Neutrophil (primary cell): Measurements from ENCODE around the gene ITPKB.

Experiments
- H3K27ac ChIP-seq: fragments of 200-600 bp; sonication (generic); 2 replicates; pipeline ENCODE4 v1.5.1; 2016; ENCODE audit warnings: mild to moderate bottlenecking, moderate library complexity
- H3K27me3 ChIP-seq: fragments of 200-600 bp; sonication (generic); 2 replicates; pipeline ENCODE4 v1.6.0; 2016; ENCODE audit warnings: mild to moderate bottlenecking
- H3K36me3 ChIP-seq: fragments of 200-600 bp; sonication (generic); 2 replicates; pipeline ENCODE4 v1.5.1; 2017
- H3K4me1 ChIP-seq, 2 experiments: fragments of 200-600 bp in 1 of 2; sonication (generic) in 1 of 2; 1 replicate in 1 of 2; 2 replicates in 1 of 2; pipeline versions ENCODE4 v1.5.1 to v1.6.1; 2013 to 2016; ENCODE audit warnings: low read depth in 1 of 2, low read length in 1 of 2, mild to moderate bottlenecking in 1 of 2, moderate library complexity in 1 of 2; ENCODE audit not compliant: control insufficient read depth in 1 of 2, insufficient read depth in 1 of 2
- H3K4me3 ChIP-seq, 2 experiments: fragments of 200-600 bp in 1 of 2; sonication (generic) in 1 of 2; 1 replicate in 1 of 2; 2 replicates in 1 of 2; pipeline ENCODE4 v1.5.1; 2013 to 2016; ENCODE audit warnings: low read depth in 1 of 2, low read length in 1 of 2, mild to moderate bottlenecking in 1 of 2, moderate library complexity in 1 of 2
- H3K9me3 ChIP-seq: fragments of 200-600 bp; sonication (generic); 2 replicates; pipeline ENCODE4 v1.5.1; 2016
- CTCF ChIP-seq: fragments of 200-600 bp; sonication (generic); IDR thresholded peaks from 2 replicates; pipeline ENCODE4 v1.5.1; 2016; ENCODE audit warnings: antibody characterized with exemption

The ITPKB gene

GRCh38 chr1:226763905-226764264 lies 24.8 kb upstream of the ITPKB start:
- H3K27me3 ChIP-seq: peaks cover 38% of the 10 kb centered on the region
- no peaks in the 10 kb centered on the region for H3K36me3 ChIP-seq
- no peak overlapping the region for H3K4me3 ChIP-seq
- no peaks in the 10 kb centered on the region for H3K9me3 ChIP-seq
- no peak for TF ChIP-seq CTCF
- no peak overlapping the region for H3K27ac ChIP-seq
- no peaks in the 10 kb centered on the region for H3K4me1 ChIP-seq

GRCh38 chr1:226762988-226763904 lies 24.2 kb upstream of the ITPKB start:
- no peak overlapping the region for H3K27ac ChIP-seq
- no peak for TF ChIP-seq CTCF
- no peaks in the 10 kb centered on the region for H3K36me3 ChIP-seq
- H3K27me3 ChIP-seq: peaks cover 38% of the 10 kb centered on the region
- H3K4me1 ChIP-seq: no peaks in the 10 kb centered on the region
- no peaks in the 10 kb centered on the region for H3K9me3 ChIP-seq
- H3K4me3 ChIP-seq: no peak overlapping the region

- H3K27ac ChIP-seq: no peak overlapping the region
- no peaks in the 10 kb centered on the region for H3K9me3 ChIP-seq
- peaks cover 36% of the 10 kb centered on the region for H3K27me3 ChIP-seq
- H3K36me3 ChIP-seq: no peaks in the 10 kb centered on the region
- H3K4me3 ChIP-seq: no peak overlapping the region
- H3K4me1 ChIP-seq: no peaks in the 10 kb centered on the region
- TF ChIP-seq CTCF: no peak
These were observed 23.0 kb upstream of the ITPKB start for GRCh38 chr1:226762055-226762454.

GRCh38 chr1:226761322-226761721 lies 22.2 kb upstream of the ITPKB start:
- Histone ChIP-seq H3K4me1 (no peaks in the 10 kb centered on the region), H3K4me3 (no peak overlapping the region), H3K27me3 (peaks cover 30% of the 10 kb centered on the region), H3K9me3 (no peaks in the 10 kb centered on the region), H3K36me3 (no peaks in the 10 kb centered on the region), H3K27ac (no peak overlapping the region)
- no peak for TF ChIP-seq CTCF

GRCh38 chr1:226754793-226755533 lies 15.9 kb upstream of the ITPKB start:
- no peaks in the 10 kb centered on the region for H3K36me3 ChIP-seq
- H3K4me1 ChIP-seq: no peaks in the 10 kb centered on the region
- no peak for TF ChIP-seq CTCF
- H3K27me3 ChIP-seq: no peaks in the 10 kb centered on the region
- H3K4me3 ChIP-seq: no peak overlapping the region
- H3K9me3 ChIP-seq: no peaks in the 10 kb centered on the region
- no peak overlapping the region for H3K27ac ChIP-seq
